Stimulated activated CD8-positive, alpha-beta memory T cell treated with anti-CD3 and anti-CD28 coated beads, Interleukin-15, amount 100 ng/mL, for 4 hours (primary cell): ENCODE measurements around the gene GUCY1B1.

ENCODE experiments used
- DNase-seq, 2 donors: peaks; one replicate each; pipeline ENCODE4 v3.0.0-alpha.2; 2020; ENCODE audit warnings: low read depth in 2 of 2

Gene GUCY1B1

DNA sequence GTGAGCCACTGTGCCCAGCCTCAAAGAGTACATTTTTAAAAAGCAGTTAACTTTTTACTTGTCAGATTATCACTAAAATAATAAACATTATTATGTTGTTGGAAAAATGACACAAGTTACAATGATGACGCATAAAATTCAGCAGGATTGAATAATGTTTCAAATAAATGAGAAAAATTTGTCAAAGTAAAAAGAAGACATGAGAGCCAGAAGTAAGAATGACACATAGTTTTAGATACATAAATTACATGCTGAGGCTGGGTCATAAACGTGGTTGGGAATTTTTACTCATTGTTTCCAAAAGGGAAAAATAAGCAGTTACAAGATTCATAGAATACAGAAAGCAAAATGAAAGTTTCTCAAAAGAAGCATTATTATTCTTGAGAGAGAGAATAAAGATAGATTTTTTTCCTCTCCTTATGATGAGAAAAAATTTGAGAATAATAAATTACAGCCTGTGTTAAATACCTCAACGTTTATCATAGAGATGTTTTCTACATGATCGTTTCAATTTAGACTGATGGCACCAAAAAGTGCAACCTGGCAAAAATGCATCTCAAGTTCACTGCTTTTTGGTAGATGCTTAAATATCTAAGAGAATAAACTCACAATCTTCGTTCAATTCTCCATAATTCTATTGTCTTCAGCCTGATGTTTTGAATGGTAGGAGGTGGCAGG is 40.4 kb downstream of the GUCY1B1 start:
- no peak for DNase-seq

DNA sequence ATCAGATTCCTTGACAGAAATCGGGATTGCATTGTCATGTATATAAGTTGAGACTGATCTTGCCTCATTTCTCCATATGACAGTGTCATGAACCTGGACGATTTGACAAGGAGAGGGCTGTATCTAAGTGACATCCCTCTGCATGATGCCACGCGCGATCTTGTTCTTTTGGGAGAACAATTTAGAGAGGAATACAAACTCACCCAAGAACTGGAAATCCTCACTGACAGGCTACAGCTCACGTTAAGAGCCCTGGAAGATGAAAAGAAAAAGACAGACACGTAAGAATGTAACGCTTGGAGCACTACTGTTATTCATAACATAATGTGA is 40.9 kb downstream of the GUCY1B1 start:
- DNase-seq, result no peak

DNA sequence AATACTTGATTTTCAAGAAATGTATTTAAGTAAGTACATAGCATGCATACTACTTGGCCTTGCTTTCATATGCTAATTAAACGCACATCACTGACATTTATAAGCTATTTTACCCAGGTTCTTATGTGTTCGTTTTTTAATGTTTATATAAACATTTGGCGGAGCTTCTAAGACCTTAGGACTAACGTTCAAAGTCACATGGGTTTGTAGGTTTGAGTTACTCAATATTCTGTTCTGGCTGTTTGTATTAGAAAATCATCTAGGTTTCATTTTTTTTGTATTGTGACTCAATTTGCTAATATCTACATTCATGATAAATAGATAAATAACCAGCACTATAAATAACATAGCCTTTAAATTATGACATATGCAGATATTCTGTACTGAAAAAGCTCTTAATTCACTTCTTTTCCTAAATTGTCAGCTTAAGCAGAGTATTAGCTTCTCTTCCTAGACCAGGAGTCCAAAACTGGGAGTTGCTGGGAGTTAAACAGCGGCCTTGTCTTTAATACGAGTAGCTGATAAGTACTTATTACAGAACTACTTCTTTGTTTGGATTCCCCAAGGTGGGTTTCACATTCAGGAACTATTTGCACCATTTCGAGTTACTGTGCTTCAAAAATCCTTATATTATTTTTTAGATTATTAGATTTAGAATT is 42.0 kb downstream of the GUCY1B1 start:
- no peak for DNase-seq

DNA sequence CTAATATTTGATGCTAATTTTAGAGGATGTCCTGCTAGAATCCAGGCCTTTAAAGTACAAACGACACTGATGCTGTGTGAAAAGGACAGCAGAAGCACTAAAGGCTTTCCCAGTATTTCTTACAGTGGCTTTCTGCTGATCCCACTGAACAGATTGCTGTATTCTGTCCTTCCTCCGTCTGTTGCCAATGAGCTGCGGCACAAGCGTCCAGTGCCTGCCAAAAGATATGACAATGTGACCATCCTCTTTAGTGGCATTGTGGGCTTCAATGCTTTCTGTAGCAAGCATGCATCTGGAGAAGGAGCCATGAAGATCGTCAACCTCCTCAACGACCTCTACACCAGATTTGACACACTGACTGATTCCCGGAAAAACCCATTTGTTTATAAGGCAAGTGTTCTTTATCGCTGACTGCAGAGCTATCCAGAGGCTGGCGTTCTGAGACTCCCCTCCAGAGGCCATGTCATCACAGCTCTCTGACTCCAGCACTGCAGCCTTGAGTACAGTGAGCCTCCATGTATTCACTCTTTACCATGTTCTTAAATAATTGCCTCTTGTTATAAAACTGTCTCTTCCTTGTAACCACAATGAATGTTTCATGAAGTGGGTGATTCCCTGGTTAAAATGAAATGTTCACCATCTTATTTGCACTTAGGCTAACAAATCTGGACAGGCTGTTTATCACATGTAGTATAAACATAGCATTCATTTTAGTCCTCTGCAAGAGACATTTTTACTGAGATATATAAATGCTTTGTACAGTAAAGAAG is 43.6 kb downstream of the GUCY1B1 start:
- no peak for DNase-seq

DNA sequence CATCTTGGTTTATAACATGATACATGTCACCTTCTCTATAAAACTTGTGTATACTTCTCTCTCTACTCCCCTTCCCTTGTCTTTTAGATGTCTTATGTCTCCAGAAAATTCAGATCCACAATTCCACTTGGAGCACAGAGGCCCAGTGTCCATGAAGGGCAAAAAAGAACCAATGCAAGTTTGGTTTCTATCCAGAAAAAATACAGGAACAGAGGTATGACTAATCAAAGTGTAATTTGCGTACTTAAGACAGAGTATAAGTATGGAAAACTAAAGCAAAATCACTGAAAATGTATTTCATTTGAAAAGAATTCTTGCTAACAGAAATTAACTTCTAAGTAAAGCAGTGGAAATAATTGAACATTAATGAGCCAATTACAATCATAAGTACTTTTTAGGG is 46.2 kb downstream of the GUCY1B1 start:
- DNase-seq, result no peak

DNA sequence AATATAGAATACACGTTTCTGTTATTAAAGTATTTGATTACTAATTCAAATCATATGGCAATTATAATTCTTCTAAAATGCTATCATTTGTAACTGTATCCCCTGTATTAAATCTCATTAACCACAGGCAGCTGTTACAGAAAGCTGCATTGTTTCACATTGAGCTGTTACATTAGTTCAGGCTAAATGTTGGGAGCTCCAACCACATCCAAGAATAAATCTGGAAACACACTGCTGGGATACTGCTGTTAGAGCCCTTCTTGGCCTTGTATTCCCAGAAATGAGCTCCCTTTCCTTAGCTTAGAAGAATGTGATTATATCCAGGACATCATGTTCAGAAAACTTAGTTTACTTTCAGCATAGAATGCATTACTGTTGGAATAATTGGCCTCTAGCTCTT is 48.2 kb downstream of the GUCY1B1 start:
- DNase-seq, result no peak

DNA sequence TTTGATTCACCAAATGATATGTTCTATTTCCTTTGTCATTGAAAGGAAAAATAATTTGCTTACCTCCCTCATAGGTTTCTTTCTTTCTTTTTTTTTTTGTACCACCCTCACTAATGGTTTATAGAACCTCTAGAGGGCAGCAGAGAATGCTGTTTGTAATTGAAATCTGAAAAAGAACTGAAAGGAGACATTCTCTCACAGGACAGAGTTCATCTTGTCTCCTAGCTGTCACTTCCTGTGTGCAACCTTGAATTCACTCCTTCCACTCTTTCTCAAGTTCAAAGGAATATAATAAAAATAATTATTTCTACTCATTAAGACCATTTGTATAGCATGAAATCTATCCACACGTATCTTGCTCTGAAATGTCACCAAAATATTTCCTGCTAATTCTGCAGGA is 51.0 kb downstream of the GUCY1B1 start:
- DNase-seq, result no peak

DNA sequence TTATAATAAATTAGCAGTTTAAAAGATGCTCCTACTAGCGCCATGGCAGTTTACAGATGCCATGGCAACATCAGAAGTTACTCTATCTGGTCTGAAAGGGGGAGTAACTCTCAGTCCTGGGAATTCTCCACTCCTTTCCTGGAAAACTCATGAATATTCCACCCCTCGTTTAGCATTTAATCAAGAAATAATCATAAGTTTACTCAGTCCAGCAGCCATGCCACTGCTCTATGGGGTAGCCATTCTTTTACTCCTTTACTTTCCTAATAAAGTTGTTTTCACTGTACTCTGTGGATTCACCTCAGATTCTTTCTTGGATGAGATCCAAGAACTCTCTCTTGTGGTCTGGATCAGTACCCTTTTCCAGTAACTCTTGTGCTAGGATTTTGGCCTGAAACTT is 52.3 kb downstream of the GUCY1B1 start:
- DNase-seq, result no peak

DNA sequence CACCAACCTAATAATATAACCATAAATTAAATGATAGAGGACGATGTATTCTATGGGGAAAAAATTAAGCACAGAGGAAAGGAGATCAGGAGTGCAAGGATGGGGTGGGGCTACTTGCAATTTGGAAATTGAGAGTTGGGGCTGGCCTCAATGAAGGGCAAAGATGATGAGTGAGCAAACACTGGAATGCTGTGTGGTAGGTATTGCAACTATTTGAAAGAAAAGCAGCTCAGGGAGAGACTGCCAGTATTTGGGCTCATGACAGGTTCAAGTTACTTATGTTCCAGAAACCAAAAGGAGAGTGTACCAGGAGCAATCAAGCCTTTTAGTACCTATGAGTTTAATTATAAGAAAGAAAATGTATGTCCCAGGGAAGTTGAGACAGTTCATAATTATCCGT is 59.8 kb downstream of the GUCY1B1 start:
- DNase-seq, result no peak

DNA sequence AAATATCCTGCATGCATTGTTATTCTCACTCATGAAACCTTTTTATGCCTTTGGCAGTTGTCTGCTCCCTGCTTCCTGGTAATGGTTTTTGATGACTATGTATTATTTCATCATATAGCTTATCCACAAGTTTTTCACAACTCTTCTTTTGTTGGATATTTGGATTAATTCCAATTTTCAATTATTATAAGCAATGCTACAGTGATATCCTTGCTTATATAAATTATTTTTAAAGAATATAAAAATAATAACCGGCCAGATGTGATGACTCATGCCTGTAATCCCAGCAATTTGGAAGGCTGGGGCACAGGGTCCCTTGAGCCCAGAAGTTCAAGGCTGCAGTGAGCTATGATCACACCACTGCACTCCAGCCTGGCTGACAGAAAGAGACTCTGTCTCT is 60.2 kb downstream of the GUCY1B1 start:
- DNase-seq, result no peak

DNA sequence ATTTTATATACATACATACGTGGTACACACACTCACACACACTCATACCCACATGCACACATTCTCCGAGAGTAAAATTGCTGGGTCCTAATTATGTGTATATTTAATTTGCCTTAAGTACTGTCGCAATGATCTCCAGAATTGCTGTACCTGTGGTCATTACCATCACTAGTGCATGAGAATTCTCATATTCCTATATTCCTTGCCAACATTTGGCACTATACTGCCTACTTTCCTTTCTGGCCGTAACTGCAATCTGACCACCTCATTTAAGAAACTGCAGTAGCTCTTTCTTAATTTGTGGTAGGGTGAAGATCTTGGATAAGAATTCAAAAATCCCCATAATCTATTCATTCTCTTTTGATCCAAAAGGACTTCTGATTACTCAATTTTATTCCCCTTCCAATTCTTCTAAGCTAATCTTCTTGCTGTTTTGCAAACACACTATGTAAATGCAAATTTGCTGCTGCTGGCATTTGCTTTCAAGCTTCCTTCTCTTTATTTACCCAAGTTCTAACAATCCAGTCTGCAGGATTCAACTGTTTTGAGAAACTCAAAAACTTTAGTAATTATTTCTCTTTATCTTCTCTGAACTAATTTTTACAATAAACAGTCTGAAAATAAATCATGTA is 62.2 kb downstream of the GUCY1B1 start:
- DNase-seq, result no peak

DNA sequence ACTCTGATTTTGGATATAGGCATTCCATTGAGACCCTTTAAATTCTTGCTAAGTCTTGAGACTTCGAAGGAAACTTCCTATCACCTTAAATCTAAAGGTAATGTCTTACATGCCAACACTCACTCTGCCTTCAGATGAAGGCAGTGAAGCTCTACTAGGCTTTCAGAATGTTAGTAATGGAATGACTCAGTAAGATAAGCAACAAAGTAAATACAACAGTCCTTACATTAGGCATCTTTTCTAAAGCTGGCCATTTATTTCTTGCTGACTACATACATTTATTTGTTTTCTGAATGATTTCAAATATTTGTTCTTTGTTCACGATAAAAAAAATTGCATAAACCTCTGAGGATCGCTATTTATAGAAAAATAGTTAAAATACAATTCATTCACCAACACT is 63.8 kb downstream of the GUCY1B1 start:
- no peak for DNase-seq

DNA sequence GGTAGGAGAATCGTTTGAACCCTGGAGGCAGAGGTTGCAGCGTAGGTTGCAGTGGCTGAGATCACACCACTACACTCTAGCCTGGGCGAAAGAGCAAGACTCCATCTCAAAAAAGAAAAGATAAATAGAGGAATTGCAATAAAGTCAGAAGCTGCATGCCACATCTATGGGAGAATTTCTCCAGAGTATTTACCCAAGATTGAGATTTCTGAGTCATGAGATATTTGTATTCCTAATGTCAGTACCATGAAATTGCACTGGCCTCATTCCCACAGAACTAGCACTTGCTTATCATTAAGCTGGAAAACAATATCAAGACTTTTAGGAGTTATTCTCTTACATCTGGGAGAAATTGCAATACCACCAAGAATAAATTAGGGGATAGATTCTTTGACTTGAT is 69.8 kb downstream of the GUCY1B1 start:
- DNase-seq, result no peak

DNA sequence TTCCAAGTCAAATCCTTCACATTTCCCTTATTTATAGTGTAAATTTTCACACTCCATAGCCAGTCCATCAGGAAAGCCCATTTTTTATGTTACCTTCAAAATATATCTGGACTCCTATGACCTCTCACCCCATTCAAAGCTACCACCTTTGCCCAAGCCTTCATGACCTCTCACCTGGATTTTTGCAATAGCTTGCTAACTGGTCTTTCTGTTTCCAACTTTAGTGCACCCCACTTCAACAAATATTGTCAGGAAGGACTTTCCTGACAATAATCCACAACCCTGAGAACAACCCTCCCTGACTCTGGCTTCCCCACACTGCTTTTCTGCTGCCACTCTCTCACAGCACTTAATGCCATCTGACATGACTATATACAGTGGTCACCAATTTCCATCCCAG is 73.8 kb downstream of the GUCY1B1 start:
- DNase-seq, result no peak

DNA sequence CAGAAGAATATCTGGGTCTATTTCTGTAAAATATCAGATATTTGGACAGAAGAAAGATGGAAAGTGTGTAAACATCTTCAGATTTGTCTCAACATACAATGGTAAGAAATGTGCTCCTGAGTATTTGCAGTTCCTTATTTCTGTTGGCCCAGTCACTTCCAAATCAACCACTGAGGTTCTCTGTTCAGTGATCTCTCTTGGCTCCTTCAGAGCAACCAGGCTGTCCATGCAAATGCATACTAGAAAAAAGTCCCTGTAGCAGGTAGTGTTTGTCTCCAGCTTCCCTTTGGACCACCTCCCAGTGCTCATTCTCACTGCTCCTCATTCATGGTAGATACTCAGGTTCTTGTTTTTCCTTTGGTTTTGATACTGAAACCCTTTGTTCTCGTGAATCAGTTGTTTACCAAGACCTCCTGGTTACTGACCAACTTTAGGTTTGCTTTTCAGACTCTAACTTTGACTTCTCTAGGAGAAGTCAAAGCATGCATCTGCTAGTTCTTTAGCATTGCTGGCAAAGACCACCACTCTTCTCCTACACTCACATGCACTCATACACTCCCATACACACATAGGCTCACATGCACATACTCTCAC is 78.5 kb downstream of the GUCY1B1 start:
- no peak for DNase-seq

DNA sequence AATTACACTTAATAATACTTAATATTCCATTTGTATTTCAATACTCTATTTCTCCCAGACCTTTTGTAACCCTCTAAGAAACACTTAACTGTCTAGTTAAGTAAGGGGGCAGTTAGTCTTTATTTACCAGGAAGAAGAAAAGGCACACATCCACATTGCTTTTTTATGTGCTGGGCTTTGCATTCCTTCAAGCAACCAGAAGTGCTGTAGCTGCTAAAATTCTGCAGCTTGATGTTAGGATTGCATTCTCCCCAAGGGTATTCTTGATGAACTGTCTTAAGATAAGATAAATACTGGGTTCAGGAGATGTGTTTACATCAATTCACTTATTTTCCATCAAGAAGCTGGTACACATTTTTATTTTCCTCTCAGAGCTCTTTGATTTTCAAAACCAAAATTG is 83.3 kb downstream of the GUCY1B1 start:
- no peak for DNase-seq

DNA sequence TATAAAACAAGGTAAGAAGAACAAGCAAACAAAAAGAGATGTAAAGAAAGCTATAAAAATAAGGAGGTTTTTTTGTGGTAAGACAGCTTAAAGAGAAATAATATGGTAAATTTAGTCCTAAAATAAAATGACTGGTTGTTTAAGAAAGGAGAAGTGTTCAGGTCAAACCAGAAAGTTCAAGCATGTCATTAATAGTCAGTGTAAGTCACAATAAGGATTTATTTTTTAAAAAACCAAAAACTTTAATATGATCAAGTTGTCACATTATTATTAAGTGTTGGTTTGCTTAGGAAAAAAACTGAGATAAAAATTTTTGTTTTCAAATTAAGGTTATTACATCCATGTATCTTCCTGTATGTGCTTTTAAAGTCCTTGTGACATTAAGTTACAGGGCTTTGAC is 88.1 kb downstream of the GUCY1B1 start:
- no peak for DNase-seq

DNA sequence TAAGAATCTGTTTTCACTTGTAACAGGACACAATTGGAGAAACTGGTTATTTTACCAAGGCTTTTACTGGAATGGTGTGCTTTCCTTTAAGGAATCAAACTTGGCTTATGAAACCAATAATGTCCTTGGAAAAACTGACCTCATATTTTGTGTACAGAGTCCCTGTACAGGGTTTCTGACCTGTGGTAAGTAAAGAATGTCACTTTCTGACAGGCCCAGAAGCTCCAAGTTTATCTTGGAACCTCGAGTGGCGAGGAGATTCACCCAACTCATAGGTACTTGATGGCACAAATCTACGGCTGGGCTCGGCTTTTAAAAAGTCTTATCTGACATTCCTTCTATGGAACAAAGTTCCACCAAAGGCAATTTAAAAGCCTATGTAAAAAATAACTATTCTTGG is 90.2 kb downstream of the GUCY1B1 start:
- no peak for DNase-seq

DNA sequence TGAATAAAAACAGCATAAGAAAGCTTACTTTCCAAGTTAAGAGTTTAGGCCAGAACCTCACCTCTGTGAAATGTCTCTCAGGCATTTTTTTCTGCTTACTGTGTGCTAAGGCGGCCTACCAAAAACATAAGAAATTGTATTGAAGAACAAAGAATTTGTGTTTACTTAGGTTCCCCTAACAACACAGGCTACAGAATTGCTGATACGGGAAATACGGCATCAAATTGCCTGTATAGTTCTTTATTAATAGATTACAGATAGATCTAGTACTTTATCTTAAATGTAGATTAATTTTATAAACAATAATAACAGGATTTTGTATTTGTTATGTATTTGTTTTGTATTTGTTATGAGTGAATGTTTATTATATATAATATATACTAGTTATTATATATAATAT is 94.4 kb downstream of the GUCY1B1 start:
- no peak for DNase-seq

DNA sequence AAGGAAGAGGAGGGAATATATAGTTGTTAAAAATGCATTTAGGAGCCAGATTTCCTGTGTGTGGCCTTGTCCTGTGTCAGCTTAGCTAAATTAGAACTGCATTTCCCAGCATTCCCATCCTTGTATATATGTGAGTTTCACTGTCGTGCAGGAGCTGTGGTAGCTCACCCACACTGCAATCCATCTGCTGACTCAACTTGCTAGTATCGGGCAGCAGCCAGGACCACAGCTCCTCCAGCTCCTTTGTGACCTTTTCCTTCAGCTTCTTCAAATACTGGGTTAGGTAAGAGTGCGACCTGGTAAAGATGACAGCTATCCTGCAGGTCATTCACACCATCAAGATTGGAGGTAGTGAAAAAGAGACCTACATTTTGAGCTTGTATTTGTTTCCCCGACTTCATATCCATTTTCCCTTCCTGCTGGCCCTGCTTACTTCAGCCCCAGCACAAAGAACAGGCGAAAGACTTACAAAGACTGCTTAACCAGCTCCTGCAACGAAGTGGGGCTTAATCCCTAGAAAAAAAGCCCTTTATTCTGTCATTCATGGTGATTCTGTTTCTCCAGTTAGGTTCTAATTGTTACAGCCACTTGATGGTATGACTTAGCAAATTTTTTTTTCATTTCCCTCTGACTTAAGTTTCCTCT is 95.9 kb downstream of the GUCY1B1 start:
- DNase-seq, result no peak

DNA sequence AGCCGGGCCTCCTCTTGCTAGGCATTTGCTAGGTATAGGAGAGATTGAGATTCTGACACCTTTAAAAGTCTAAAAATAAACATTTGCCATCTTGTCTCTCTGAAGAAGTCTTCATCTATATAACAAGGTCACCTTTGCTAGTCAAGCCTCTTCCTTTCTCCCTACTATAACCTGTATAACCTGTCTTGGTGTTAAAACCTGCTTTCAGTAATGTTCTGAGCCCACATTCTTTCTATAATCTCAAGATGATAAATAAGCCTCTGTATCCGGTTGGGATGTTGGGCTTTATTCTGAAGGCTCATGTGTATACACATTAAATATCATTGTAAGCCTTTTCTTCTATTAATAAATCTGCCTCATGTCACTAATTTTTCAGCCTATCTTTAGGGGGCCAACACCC is 97.1 kb downstream of the GUCY1B1 start:
- no peak for DNase-seq
